ENCODE data around the gene NOXA1. TPM values are rescaled to one million over a fixed set of nuclear protein-coding genes. Genes with fewer than 3 reads are reported as not detected.

The NOXA1 gene
- total and polyA plus RNA-seq, 2 of the 8 experiments (the other 6 are each of a cell fraction or from before 2014, with no cell fraction given) = 0.34 to 0.91 TPM

DNA sequence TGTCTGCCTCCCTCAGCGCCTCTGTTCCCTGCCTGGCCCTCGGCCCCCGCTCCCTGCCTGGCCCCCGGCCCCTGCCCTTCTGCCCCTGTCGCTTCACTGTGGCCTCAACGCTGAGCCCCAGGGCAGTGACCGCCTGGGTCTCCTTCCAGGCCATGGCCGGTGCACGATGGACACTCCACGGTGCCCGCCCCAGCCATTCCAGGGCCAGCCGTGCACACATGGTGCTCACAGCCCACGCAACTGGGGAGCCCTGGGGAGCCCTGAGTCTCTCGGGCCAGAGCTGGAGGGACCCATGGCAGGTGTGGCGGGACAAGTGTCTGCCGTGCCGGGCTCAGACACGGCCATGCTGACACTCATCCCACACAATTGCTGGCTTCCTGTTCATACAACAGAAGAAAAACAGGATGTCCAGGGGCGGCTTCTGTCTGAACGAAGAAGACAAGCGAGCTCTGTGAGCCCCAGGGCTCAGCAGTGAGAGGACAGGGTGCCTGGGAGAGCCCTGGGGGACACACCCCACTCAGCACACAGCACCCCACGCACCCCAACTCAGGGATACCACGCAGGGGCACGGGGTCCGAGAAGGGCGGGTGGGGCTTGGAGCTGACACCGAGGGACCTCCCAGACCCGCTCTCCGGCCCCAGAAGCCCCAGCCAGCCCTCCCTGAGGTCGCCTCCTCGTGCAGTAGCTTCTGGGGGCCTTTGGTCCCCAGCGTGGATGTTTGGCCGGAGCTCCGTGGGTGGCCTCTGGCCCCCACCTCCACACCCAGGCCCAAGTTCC, 35.9 kb upstream of the NOXA1 start:
- Histone ChIP-seq H2BK20ac (ENCODE audit: low read length) (no peak overlapping the region), H2BK12ac (ENCODE audit: low read depth, low read length) (no peak overlapping the region), H3K4me1 (replicated peaks in 1 of 4; ENCODE audit: control insufficient read depth in 3 of 4, insufficient read depth in 4 of 4, low read length in 3 of 4) (no peaks in the 10 kb centered on the region; a peak in 1 of 7 replicates), H3K4ac (replicated peaks; ENCODE audit: insufficient read length, low read depth, low read length) (no peak overlapping the region), H3K36me3 (ENCODE audit: control insufficient read depth in 2 of 4, insufficient read depth in 4 of 4, low read length in 3 of 4) (no peaks in the 10 kb centered on the region), H3K18ac (ENCODE audit: extremely low read depth, low read length) (no peak overlapping the region), H3K23me2 (ENCODE audit: low read depth, low read length) (no peaks in the 10 kb centered on the region), H3K27ac (ENCODE audit: low read depth, low read length) (no peak overlapping the region), H3K4me3 (ENCODE audit: extremely low read depth in 1 of 4, insufficient read depth in 2 of 4, low read depth in 3 of 4, low read length in 4 of 4) (no peak overlapping the region), H3K9me3 (ENCODE audit: insufficient read depth in 2 of 2, low read depth in 1 of 2, low read length in 1 of 2) (no peaks in the 10 kb centered on the region), H3K14ac (ENCODE audit: insufficient read length) (no peak overlapping the region), H3K9ac (replicated peaks in 1 of 4; ENCODE audit: extremely low read depth in 1 of 4, low read depth in 3 of 4, low read length in 3 of 4) (no peak overlapping the region), H3K27me3 (replicated peaks in 1 of 4; ENCODE audit: control insufficient read depth in 3 of 4, extremely low read depth in 1 of 4, insufficient read depth in 3 of 4, low read length in 3 of 4) (no peaks in the 10 kb centered on the region), H4K91ac (replicated peaks; ENCODE audit: insufficient read length, low read length) (no peak overlapping the region), H3K4me2 (ENCODE audit: insufficient read depth in 1 of 2, low read depth in 2 of 2, low read length in 2 of 2) (no peak overlapping the region), H3K23ac (ENCODE audit: insufficient read length) (no peak overlapping the region), H2BK5ac (ENCODE audit: low read depth, low read length) (no peak overlapping the region; the same call in 1 of the 2 replicates), H2AFZ (ENCODE audit: low read length) (no peak overlapping the region), H3K79me1 (ENCODE audit: low read depth, low read length) (no peaks in the 10 kb centered on the region), H3K79me2 (ENCODE audit: control insufficient read depth in 1 of 2, insufficient read depth in 2 of 2, low read length in 2 of 2) (no peaks in the 10 kb centered on the region), H4K20me1 (replicated peaks in 1 of 2; ENCODE audit: control insufficient read depth in 1 of 2, insufficient read depth in 2 of 2, low read length in 2 of 2) (peaks cover 0 to 5% of the 10 kb centered on the region in 2 experiments), H4K8ac (ENCODE audit: extremely low read depth, insufficient read depth, low read length) (no peak overlapping the region), H2BK15ac (ENCODE audit: low read length) (no peak overlapping the region), H2AK5ac (ENCODE audit: low read depth, low read length) (no peak overlapping the region), H4K5ac (ENCODE audit: insufficient read length, low read depth, low read length) (no peak overlapping the region), H3K56ac (replicated peaks; ENCODE audit: insufficient read length, low read depth, low read length) (no peak overlapping the region), H2BK120ac (replicated peaks; ENCODE audit: low read depth, low read length) (no peak overlapping the region)
- DNase-seq (ENCODE audit: low read depth in 1 of 2, low spot score in 2 of 2) (no peak), FAIRE-seq (no peak)
- 90% methylated on average over 28 of the region's 34 CpGs; no CpG with 5 or more reads in 1 of the 2 experiments for WGBS, 2 experiments (ENCODE audit: extremely low coverage in 1 of 2, insufficient coverage in 1 of 2, insufficient read length in 1 of 2, insufficient replicate concordance in 2 of 2, low coverage in 1 of 2, low lambda C conversion rate in 2 of 2, missing lambda C conversion rate in 1 of 2)
- CTCF ChIA-PET (ENCODE audit: partially characterized antibody) = no interaction called here
- POLR2A ChIA-PET (ENCODE audit: partially characterized antibody) = interaction anchor here (1.0 to 1.6 kb wide), 2 partner anchors 13 to 145 kb away, joined by 3 read pairs; no protein-coding TSS in a partner anchor
- TF ChIP-seq POLR2A (IDR thresholded peaks at IDR 0.05; ENCODE audit: control extremely low read depth in 1 of 2, low read depth in 2 of 2, low read length in 2 of 2) = no peak
